ENCODE data around the gene GRID1. TPM values are rescaled to one million over a fixed set of nuclear protein-coding genes. Genes with fewer than 3 reads are reported as not detected.

GRID1 gene
- polyA plus RNA-seq, 1 of the 3 experiments (the other 2 are of a cell fraction): 0.13 TPM

DNA sequence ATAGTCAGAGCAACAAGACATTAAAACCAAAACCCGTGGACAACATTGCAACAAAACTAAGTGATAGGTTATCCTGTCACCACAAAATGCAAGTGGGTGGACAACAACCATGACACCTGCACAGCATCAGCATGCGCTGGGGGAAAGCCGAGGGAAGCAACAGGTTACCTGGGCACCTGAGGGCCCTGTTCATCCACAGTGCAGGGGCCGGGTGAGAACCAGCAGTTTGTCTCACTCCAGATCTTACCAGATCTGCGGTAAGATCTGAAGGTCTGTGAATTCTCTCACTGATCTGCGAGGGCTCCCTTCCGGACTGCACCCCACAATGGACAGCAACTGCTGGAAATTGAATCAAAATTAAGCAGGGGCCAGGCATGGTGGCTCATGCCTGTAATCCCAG is 30.5 kb upstream of the GRID1 start:
- Histone ChIP-seq H4K20me1 (ENCODE audit: insufficient read depth) (no peaks in the 10 kb centered on the region), H3K4me1 (ENCODE audit: control insufficient read depth in 1 of 2, insufficient read depth in 2 of 2, low read depth in 1 of 2, low read length in 1 of 2) (peaks cover 0 to 16% of the 10 kb centered on the region in 2 experiments; a peak in 3 of 4 replicates), H3K9ac (no peak overlapping the region), H3K36me3 (replicated peaks in 1 of 2; ENCODE audit: control insufficient read depth in 1 of 2, insufficient read depth in 2 of 2, low read length in 1 of 2) (no peaks in the 10 kb centered on the region), H3K4me3 (ENCODE audit: low read depth in 2 of 2, low read length in 1 of 2) (no peak overlapping the region), H3K27me3 (ENCODE audit: insufficient read depth) (no peaks in the 10 kb centered on the region; the same call in 1 of the 2 replicates), H3K9me2 (no peaks in the 10 kb centered on the region), H3F3A (replicated peaks; ENCODE audit: insufficient read depth) (peaks cover 8% of the 10 kb centered on the region), H3K4me2 (no peak overlapping the region), H3K9me3 (no peaks in the 10 kb centered on the region), H2AFZ (ENCODE audit: low read depth) (no peak overlapping the region), H3K27ac (ENCODE audit: low read depth in 2 of 2, low read length in 1 of 2) (no peak overlapping the region), H3K79me2 (ENCODE audit: insufficient read depth) (no peaks in the 10 kb centered on the region)
- no peak for DNase-seq
- whole genome bisulfite sequencing (ENCODE audit: low lambda C conversion rate): 76% methylated on average over 4 of the region's 7 CpGs
- no peak for TF ChIP-seq TCF12 (IDR thresholded peaks at IDR 0.05)
- TF ChIP-seq, protein P1, sequence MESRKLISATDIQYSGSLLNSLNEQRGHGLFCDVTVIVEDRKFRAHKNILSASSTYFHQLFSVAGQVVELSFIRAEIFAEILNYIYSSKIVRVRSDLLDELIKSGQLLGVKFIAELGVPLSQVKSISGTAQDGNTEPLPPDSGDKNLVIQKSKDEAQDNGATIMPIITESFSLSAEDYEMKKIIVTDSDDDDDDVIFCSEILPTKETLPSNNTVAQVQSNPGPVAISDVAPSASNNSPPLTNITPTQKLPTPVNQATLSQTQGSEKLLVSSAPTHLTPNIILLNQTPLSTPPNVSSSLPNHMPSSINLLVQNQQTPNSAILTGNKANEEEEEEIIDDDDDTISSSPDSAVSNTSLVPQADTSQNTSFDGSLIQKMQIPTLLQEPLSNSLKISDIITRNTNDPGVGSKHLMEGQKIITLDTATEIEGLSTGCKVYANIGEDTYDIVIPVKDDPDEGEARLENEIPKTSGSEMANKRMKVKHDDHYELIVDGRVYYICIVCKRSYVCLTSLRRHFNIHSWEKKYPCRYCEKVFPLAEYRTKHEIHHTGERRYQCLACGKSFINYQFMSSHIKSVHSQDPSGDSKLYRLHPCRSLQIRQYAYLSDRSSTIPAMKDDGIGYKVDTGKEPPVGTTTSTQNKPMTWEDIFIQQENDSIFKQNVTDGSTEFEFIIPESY (IDR thresholded peaks at IDR 0.05; ENCODE audit: borderline replicate concordance, low read depth): no peak
- no peak for TF ChIP-seq GABPA (IDR thresholded peaks at IDR 0.05; ENCODE audit: low read depth)
- no peak for TF ChIP-seq SMC3 (IDR thresholded peaks at IDR 0.05; ENCODE audit: low read depth, low read length)
- no peak for TF ChIP-seq FOXJ3 (CRISPR knock-in tag; IDR thresholded peaks at IDR 0.05)
- no peak for TF ChIP-seq YY1 (IDR thresholded peaks at IDR 0.05; ENCODE audit: low read depth)
- TF ChIP-seq TEAD4 (IDR thresholded peaks at IDR 0.05; ENCODE audit: borderline replicate concordance, insufficient read depth): no peak
- no peak for TF ChIP-seq CHD2 (IDR thresholded peaks at IDR 0.05; ENCODE audit: low read length, partially characterized antibody)
- TF ChIP-seq, protein P2, sequence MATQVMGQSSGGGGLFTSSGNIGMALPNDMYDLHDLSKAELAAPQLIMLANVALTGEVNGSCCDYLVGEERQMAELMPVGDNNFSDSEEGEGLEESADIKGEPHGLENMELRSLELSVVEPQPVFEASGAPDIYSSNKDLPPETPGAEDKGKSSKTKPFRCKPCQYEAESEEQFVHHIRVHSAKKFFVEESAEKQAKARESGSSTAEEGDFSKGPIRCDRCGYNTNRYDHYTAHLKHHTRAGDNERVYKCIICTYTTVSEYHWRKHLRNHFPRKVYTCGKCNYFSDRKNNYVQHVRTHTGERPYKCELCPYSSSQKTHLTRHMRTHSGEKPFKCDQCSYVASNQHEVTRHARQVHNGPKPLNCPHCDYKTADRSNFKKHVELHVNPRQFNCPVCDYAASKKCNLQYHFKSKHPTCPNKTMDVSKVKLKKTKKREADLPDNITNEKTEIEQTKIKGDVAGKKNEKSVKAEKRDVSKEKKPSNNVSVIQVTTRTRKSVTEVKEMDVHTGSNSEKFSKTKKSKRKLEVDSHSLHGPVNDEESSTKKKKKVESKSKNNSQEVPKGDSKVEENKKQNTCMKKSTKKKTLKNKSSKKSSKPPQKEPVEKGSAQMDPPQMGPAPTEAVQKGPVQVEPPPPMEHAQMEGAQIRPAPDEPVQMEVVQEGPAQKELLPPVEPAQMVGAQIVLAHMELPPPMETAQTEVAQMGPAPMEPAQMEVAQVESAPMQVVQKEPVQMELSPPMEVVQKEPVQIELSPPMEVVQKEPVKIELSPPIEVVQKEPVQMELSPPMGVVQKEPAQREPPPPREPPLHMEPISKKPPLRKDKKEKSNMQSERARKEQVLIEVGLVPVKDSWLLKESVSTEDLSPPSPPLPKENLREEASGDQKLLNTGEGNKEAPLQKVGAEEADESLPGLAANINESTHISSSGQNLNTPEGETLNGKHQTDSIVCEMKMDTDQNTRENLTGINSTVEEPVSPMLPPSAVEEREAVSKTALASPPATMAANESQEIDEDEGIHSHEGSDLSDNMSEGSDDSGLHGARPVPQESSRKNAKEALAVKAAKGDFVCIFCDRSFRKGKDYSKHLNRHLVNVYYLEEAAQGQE (IDR thresholded peaks at IDR 0.05; ENCODE audit: low read depth, low read length): no peak
- CTCF ChIA-PET: interaction anchor here (6.4 kb wide), 1 partner anchor 188 kb away, joined by 92 read pairs; no protein-coding TSS in a partner anchor
- POLR2A ChIA-PET: no interaction called here

DNA sequence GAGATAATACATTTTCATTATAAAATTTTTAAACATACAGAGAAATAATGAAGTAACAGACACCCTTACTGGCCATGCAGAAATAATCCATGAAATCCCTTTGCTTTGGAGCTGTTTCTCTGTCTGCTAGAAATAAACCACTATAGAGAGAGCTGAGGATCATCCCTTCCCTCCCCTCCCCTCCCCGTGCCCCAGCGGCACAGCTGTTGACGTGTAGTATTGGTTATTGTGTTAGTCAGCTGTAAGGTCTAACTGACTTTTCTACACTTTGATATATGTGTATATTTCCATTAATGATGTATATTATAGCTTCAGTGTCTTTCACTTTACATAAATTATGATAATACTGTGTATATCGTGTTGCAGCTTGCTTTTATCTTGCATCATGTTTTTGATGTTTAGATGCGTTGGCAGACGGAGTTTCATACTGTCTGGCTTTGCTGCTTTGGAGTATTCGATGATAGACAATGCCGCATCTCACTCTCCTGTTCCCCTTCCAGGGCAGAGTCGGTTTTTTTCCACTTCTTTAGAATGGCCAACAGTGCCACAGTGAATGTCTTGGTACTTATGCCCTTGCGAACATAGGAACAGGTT is 27.4 kb upstream of the GRID1 start:
- CTCF ChIA-PET: interaction anchor here (1.1 to 1.8 kb wide), 2 partner anchors 191 to 193 kb away, joined by 3 to 7 read pairs; no protein-coding TSS in a partner anchor

More for the DNA sequence above, 27.4 kb upstream of the GRID1 start:
- WGBS (ENCODE audit: low lambda C conversion rate): 76% methylated on average over 10 of the region's 10 CpGs
- Histone ChIP-seq H3K4me1 (ENCODE audit: control insufficient read depth in 1 of 2, insufficient read depth in 2 of 2, low read depth in 1 of 2, low read length in 1 of 2) (no peaks in the 10 kb centered on the region), H2AFZ (ENCODE audit: low read depth) (no peak overlapping the region), H3K79me2 (ENCODE audit: insufficient read depth) (no peaks in the 10 kb centered on the region), H3K36me3 (replicated peaks in 1 of 2; ENCODE audit: control insufficient read depth in 1 of 2, insufficient read depth in 2 of 2, low read length in 1 of 2) (no peaks in the 10 kb centered on the region), H3K9ac (no peak overlapping the region), H3K4me2 (no peak overlapping the region), H3F3A (replicated peaks; ENCODE audit: insufficient read depth) (no peaks in the 10 kb centered on the region), H3K27ac (ENCODE audit: low read depth in 2 of 2, low read length in 1 of 2) (no peak overlapping the region), H3K27me3 (ENCODE audit: insufficient read depth) (no peaks in the 10 kb centered on the region; the same call in 1 of the 2 replicates), H3K4me3 (ENCODE audit: low read depth in 2 of 2, low read length in 1 of 2) (no peak overlapping the region), H3K9me3 (no peaks in the 10 kb centered on the region), H3K9me2 (no peaks in the 10 kb centered on the region), H4K20me1 (ENCODE audit: insufficient read depth) (no peaks in the 10 kb centered on the region)
- POLR2A ChIA-PET: no interaction called here
- TF ChIP-seq, protein P3, sequence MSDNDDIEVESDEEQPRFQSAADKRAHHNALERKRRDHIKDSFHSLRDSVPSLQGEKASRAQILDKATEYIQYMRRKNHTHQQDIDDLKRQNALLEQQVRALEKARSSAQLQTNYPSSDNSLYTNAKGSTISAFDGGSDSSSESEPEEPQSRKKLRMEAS (IDR thresholded peaks at IDR 0.05; ENCODE audit: low read depth): no peak
- TF ChIP-seq FOSL2 (IDR thresholded peaks at IDR 0.05; ENCODE audit: borderline replicate concordance, low read depth) (no peak), RXRA (IDR thresholded peaks at IDR 0.05; ENCODE audit: borderline replicate concordance, low read depth) (no peak), NRF1 (IDR thresholded peaks at IDR 0.05; ENCODE audit: low read depth, low read length) (no peak), SMC3 (IDR thresholded peaks at IDR 0.05; ENCODE audit: low read depth, low read length) (no peak), RCOR1 (IDR thresholded peaks at IDR 0.05; ENCODE audit: low read length) (no peak), EP300 (IDR thresholded peaks at IDR 0.05; ENCODE audit: borderline replicate concordance in 1 of 2, low read depth in 1 of 2, low read length in 1 of 2) (no peak)
- no peak for DNase-seq
